ENCODE results near the gene KIAA1958.

Gene KIAA1958

DNA sequence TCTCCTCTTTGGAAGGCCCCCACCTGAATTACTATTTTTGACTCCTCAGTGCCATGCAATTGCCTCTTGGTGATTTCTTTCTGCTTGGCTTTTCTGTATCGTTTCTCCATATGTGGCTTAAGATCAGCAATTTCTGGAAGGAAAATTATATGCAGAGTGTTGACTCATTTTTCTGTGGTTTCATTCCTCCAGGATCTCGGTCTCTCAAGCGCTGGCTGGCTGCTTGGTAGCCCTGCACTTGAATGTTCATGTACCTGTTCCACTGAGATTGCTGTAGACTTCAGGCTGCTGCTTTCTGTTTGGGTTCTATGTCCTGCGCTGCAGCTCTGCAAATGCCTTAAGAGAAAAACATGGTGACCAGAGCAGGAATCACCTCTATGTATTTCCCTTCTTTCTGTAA, 153.7 kb downstream of the KIAA1958 start:
- H3K4me1 ChIP-seq (ENCODE audit: control insufficient read depth in 1 of 2, insufficient read depth in 2 of 2, low read length in 2 of 2), result no peaks in the 10 kb centered on the region
- H3K36me3 ChIP-seq (ENCODE audit: control insufficient read depth in 1 of 2, insufficient read depth in 2 of 2, low read length in 2 of 2), result peaks cover 0 to 10% of the 10 kb centered on the region in 2 donors
- H3K9me3 ChIP-seq (ENCODE audit: control insufficient read depth in 1 of 2, low read length in 2 of 2), result peaks cover 0 to 6% of the 10 kb centered on the region in 2 donors
- H3K27me3 ChIP-seq (ENCODE audit: control insufficient read depth in 1 of 2, insufficient read depth in 2 of 2, low read length in 2 of 2), result no peaks in the 10 kb centered on the region
- H3K9ac ChIP-seq (ENCODE audit: low read depth in 1 of 2, low read length in 2 of 2), result no peak overlapping the region
- H3K27ac ChIP-seq (ENCODE audit: low read depth, low read length), result no peak overlapping the region
- H3K4me3 ChIP-seq (ENCODE audit: low read depth in 1 of 2, low read length in 2 of 2), result no peak overlapping the region

GRCh38 chr9:112642126-112642525, 155.5 kb downstream of the KIAA1958 start:
- no peak overlapping the region for H3K27ac ChIP-seq (ENCODE audit: low read depth, low read length)
- H3K9ac ChIP-seq (ENCODE audit: low read depth in 1 of 2, low read length in 2 of 2), result no peak overlapping the region
- H3K4me3 ChIP-seq (ENCODE audit: low read depth in 1 of 2, low read length in 2 of 2), result no peak overlapping the region
- peaks cover 0 to 10% of the 10 kb centered on the region in 2 donors for H3K36me3 ChIP-seq (ENCODE audit: control insufficient read depth in 1 of 2, insufficient read depth in 2 of 2, low read length in 2 of 2)
- H3K27me3 ChIP-seq (ENCODE audit: control insufficient read depth in 1 of 2, insufficient read depth in 2 of 2, low read length in 2 of 2), result no peaks in the 10 kb centered on the region
- no peaks in the 10 kb centered on the region for H3K4me1 ChIP-seq (ENCODE audit: control insufficient read depth in 1 of 2, insufficient read depth in 2 of 2, low read length in 2 of 2)
- H3K9me3 ChIP-seq (ENCODE audit: control insufficient read depth in 1 of 2, low read length in 2 of 2), result peaks cover 0 to 6% of the 10 kb centered on the region in 2 donors

- no peak overlapping the region for H3K27ac ChIP-seq (ENCODE audit: low read depth, low read length)
- H3K4me3 ChIP-seq (ENCODE audit: low read depth in 1 of 2, low read length in 2 of 2), result no peak overlapping the region
- H3K9me3 ChIP-seq (ENCODE audit: control insufficient read depth in 1 of 2, low read length in 2 of 2), result peaks cover 5 to 11% of the 10 kb centered on the region in 2 donors
- no peaks in the 10 kb centered on the region for H3K4me1 ChIP-seq (ENCODE audit: control insufficient read depth in 1 of 2, insufficient read depth in 2 of 2, low read length in 2 of 2)
- no peak overlapping the region for H3K9ac ChIP-seq (ENCODE audit: low read depth in 1 of 2, low read length in 2 of 2)
- peaks cover 0 to 8% of the 10 kb centered on the region in 2 donors for H3K36me3 ChIP-seq (ENCODE audit: control insufficient read depth in 1 of 2, insufficient read depth in 2 of 2, low read length in 2 of 2)
- no peaks in the 10 kb centered on the region for H3K27me3 ChIP-seq (ENCODE audit: control insufficient read depth in 1 of 2, insufficient read depth in 2 of 2, low read length in 2 of 2)
Observed at GRCh38 chr9:112647596-112647995, 161.0 kb downstream of the KIAA1958 start.

DNA sequence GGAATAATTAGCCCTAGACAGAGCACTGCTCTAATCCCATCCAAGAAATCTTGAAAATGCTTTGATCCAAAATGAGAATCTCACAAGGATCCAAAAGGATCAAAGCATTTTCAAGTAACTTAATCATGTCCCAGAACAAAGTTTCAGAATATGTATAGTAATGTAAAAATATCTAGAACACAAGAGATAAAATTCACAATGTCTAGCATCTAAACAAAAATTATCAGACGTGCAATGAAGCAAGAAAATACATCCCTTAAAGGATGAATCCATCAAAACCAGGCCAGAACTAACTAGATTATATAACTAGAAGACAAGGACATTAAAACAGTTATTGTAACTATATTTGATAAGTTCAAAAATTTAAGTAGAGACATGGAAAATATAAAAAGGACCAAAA, 162.0 kb downstream of the KIAA1958 start:
- Histone ChIP-seq H3K9me3 (ENCODE audit: control insufficient read depth in 1 of 2, low read length in 2 of 2) (peaks cover 5 to 11% of the 10 kb centered on the region in 2 donors), H3K27ac (ENCODE audit: low read depth, low read length) (no peak overlapping the region), H3K27me3 (ENCODE audit: control insufficient read depth in 1 of 2, insufficient read depth in 2 of 2, low read length in 2 of 2) (no peaks in the 10 kb centered on the region), H3K36me3 (ENCODE audit: control insufficient read depth in 1 of 2, insufficient read depth in 2 of 2, low read length in 2 of 2) (peaks cover 0 to 8% of the 10 kb centered on the region in 2 donors), H3K4me1 (ENCODE audit: control insufficient read depth in 1 of 2, insufficient read depth in 2 of 2, low read length in 2 of 2) (no peaks in the 10 kb centered on the region), H3K9ac (ENCODE audit: low read depth in 1 of 2, low read length in 2 of 2) (no peak overlapping the region), H3K4me3 (ENCODE audit: low read depth in 1 of 2, low read length in 2 of 2) (no peak overlapping the region)

DNA sequence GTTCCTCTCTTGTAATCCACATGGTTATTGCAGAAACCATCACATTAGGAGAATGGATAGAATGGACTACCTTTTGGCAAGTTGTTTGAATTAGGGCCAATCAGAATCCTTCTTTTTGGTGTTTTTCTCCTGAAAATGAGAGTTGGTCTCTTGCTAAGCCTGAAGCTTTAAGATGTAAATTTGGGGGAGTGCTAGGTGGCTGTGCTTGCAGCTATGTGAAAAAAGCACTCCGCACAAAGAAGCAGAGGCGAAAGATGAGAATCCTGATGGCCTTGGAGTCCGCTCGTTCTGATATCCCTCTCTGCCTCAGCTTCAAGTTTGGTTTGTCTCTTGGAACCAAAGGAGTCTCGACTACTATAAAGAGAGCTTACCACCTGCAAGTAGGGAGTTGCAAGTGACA, 167.7 kb downstream of the KIAA1958 start:
- Histone ChIP-seq H3K4me3 (ENCODE audit: low read depth in 1 of 2, low read length in 2 of 2) (no peak overlapping the region), H3K27ac (ENCODE audit: low read depth, low read length) (no peak overlapping the region), H3K9ac (ENCODE audit: low read depth in 1 of 2, low read length in 2 of 2) (no peak overlapping the region), H3K9me3 (ENCODE audit: control insufficient read depth in 1 of 2, low read length in 2 of 2) (no peaks in the 10 kb centered on the region), H3K36me3 (ENCODE audit: control insufficient read depth in 1 of 2, insufficient read depth in 2 of 2, low read length in 2 of 2) (peaks cover 0 to 2% of the 10 kb centered on the region in 2 donors), H3K27me3 (ENCODE audit: control insufficient read depth in 1 of 2, insufficient read depth in 2 of 2, low read length in 2 of 2) (no peaks in the 10 kb centered on the region), H3K4me1 (ENCODE audit: control insufficient read depth in 1 of 2, insufficient read depth in 2 of 2, low read length in 2 of 2) (no peaks in the 10 kb centered on the region)

GRCh38 chr9:112655668-112656067, 169.0 kb downstream of the KIAA1958 start:
- Histone ChIP-seq H3K9me3 (ENCODE audit: control insufficient read depth in 1 of 2, low read length in 2 of 2) (no peaks in the 10 kb centered on the region), H3K27ac (ENCODE audit: low read depth, low read length) (no peak overlapping the region), H3K4me3 (ENCODE audit: low read depth in 1 of 2, low read length in 2 of 2) (no peak overlapping the region), H3K4me1 (ENCODE audit: control insufficient read depth in 1 of 2, insufficient read depth in 2 of 2, low read length in 2 of 2) (no peaks in the 10 kb centered on the region), H3K36me3 (ENCODE audit: control insufficient read depth in 1 of 2, insufficient read depth in 2 of 2, low read length in 2 of 2) (peaks cover 0 to 10% of the 10 kb centered on the region in 2 donors), H3K9ac (ENCODE audit: low read depth in 1 of 2, low read length in 2 of 2) (no peak overlapping the region), H3K27me3 (ENCODE audit: control insufficient read depth in 1 of 2, insufficient read depth in 2 of 2, low read length in 2 of 2) (no peaks in the 10 kb centered on the region)

DNA sequence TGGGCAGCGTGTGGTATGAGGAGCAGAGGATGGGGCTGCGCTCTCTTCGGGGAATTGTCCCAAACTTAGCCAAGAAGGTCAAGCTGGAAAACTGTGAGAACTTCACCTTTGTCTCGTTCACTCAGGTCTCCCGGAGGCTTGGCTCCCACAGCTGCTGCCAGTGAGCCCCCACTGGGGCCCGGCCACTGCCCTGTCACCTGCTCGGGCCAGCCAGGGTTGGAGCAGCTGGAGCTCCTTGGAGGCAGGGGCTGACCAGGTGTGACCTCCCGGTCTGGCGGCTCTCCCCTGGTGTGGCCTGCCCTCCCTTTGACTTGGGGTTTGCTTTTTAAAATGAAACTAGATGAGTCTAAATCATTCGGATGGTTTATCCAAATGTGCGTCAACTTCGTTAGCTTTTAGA, 173.3 kb downstream of the KIAA1958 start:
- Histone ChIP-seq H3K4me3 (ENCODE audit: low read depth in 1 of 2, low read length in 2 of 2) (no peak overlapping the region), H3K9ac (ENCODE audit: low read depth in 1 of 2, low read length in 2 of 2) (no peak overlapping the region), H3K27me3 (ENCODE audit: control insufficient read depth in 1 of 2, insufficient read depth in 2 of 2, low read length in 2 of 2) (no peaks in the 10 kb centered on the region), H3K9me3 (ENCODE audit: control insufficient read depth in 1 of 2, low read length in 2 of 2) (no peaks in the 10 kb centered on the region), H3K36me3 (ENCODE audit: control insufficient read depth in 1 of 2, insufficient read depth in 2 of 2, low read length in 2 of 2) (peaks cover 0 to 12% of the 10 kb centered on the region in 2 donors), H3K27ac (ENCODE audit: low read depth, low read length) (no peak overlapping the region), H3K4me1 (ENCODE audit: control insufficient read depth in 1 of 2, insufficient read depth in 2 of 2, low read length in 2 of 2) (no peaks in the 10 kb centered on the region)

- Histone ChIP-seq H3K4me3 (ENCODE audit: low read depth in 1 of 2, low read length in 2 of 2) (no peak overlapping the region), H3K27me3 (ENCODE audit: control insufficient read depth in 1 of 2, insufficient read depth in 2 of 2, low read length in 2 of 2) (no peaks in the 10 kb centered on the region), H3K9me3 (ENCODE audit: control insufficient read depth in 1 of 2, low read length in 2 of 2) (no peaks in the 10 kb centered on the region), H3K27ac (ENCODE audit: low read depth, low read length) (no peak overlapping the region), H3K9ac (ENCODE audit: low read depth in 1 of 2, low read length in 2 of 2) (no peak overlapping the region), H3K36me3 (ENCODE audit: control insufficient read depth in 1 of 2, insufficient read depth in 2 of 2, low read length in 2 of 2) (peaks cover 0 to 12% of the 10 kb centered on the region in 2 donors), H3K4me1 (ENCODE audit: control insufficient read depth in 1 of 2, insufficient read depth in 2 of 2, low read length in 2 of 2) (no peaks in the 10 kb centered on the region)
Observed at GRCh38 chr9:112663681-112664080, 177.1 kb downstream of the KIAA1958 start.

- Histone ChIP-seq H3K4me3 (ENCODE audit: low read depth in 1 of 2, low read length in 2 of 2) (no peak overlapping the region), H3K9me3 (ENCODE audit: control insufficient read depth in 1 of 2, low read length in 2 of 2) (no peaks in the 10 kb centered on the region), H3K36me3 (ENCODE audit: control insufficient read depth in 1 of 2, insufficient read depth in 2 of 2, low read length in 2 of 2) (peaks cover 0 to 7% of the 10 kb centered on the region in 2 donors), H3K4me1 (ENCODE audit: control insufficient read depth in 1 of 2, insufficient read depth in 2 of 2, low read length in 2 of 2) (no peaks in the 10 kb centered on the region), H3K9ac (ENCODE audit: low read depth in 1 of 2, low read length in 2 of 2) (no peak overlapping the region), H3K27ac (ENCODE audit: low read depth, low read length) (no peak overlapping the region), H3K27me3 (ENCODE audit: control insufficient read depth in 1 of 2, insufficient read depth in 2 of 2, low read length in 2 of 2) (no peaks in the 10 kb centered on the region)
Observed at GRCh38 chr9:112664531-112664930, 177.9 kb downstream of the KIAA1958 start.

GRCh38 chr9:112665347-112665746, 178.7 kb downstream of the KIAA1958 start:
- Histone ChIP-seq H3K9me3 (ENCODE audit: control insufficient read depth in 1 of 2, low read length in 2 of 2) (no peaks in the 10 kb centered on the region), H3K9ac (ENCODE audit: low read depth in 1 of 2, low read length in 2 of 2) (no peak overlapping the region), H3K4me1 (ENCODE audit: control insufficient read depth in 1 of 2, insufficient read depth in 2 of 2, low read length in 2 of 2) (no peaks in the 10 kb centered on the region), H3K36me3 (ENCODE audit: control insufficient read depth in 1 of 2, insufficient read depth in 2 of 2, low read length in 2 of 2) (peaks cover 0 to 3% of the 10 kb centered on the region in 2 donors), H3K4me3 (ENCODE audit: low read depth in 1 of 2, low read length in 2 of 2) (no peak overlapping the region), H3K27ac (ENCODE audit: low read depth, low read length) (no peak overlapping the region), H3K27me3 (ENCODE audit: control insufficient read depth in 1 of 2, insufficient read depth in 2 of 2, low read length in 2 of 2) (no peaks in the 10 kb centered on the region)

- H3K9ac ChIP-seq (ENCODE audit: low read depth in 1 of 2, low read length in 2 of 2), result no peak overlapping the region
Observed at GRCh38 chr9:112669326-112669725, 182.7 kb downstream of the KIAA1958 start.

More at GRCh38 chr9:112669326-112669725, 182.7 kb downstream of the KIAA1958 start:
- no peaks in the 10 kb centered on the region for H3K9me3 ChIP-seq (ENCODE audit: control insufficient read depth in 1 of 2, low read length in 2 of 2)
- no peak overlapping the region for H3K27ac ChIP-seq (ENCODE audit: low read depth, low read length)
- no peaks in the 10 kb centered on the region for H3K27me3 ChIP-seq (ENCODE audit: control insufficient read depth in 1 of 2, insufficient read depth in 2 of 2, low read length in 2 of 2)
- H3K4me1 ChIP-seq (ENCODE audit: control insufficient read depth in 1 of 2, insufficient read depth in 2 of 2, low read length in 2 of 2), result no peaks in the 10 kb centered on the region
- H3K36me3 ChIP-seq (ENCODE audit: control insufficient read depth in 1 of 2, insufficient read depth in 2 of 2, low read length in 2 of 2), result no peaks in the 10 kb centered on the region
- H3K4me3 ChIP-seq (ENCODE audit: low read depth in 1 of 2, low read length in 2 of 2), result no peak overlapping the region
